K562 (cell line): ENCODE measurements around the gene LZTFL1. TPM values are rescaled to one million over a fixed set of nuclear protein-coding genes. Genes with fewer than 3 reads are reported as not detected.

Source experiments
- ATAC-seq: fragments of 200-7000 bp; cut with Tn5 transposase; 3 replicates; pipeline ENCODE4 v1.9.1; 2020; ENCODE audit warnings: moderate library complexity
- BruUV-seq: library from RNA; stranded (reverse); fragments of 400-500 nt; replicated peaks from 2 replicates; lab custom pipeline; 2021; lab: Mats Ljungman, UMichigan
- CTCF ChIA-PET: fragments of 300-600 bp; formaldehyde crosslinking; extraction: SDS; loops from one replicate; lab custom pipeline; 2021; ENCODE audit warnings: low intra/inter-chr PET ratio; lab: Yijun Ruan, JAX
- POLR2A ChIA-PET: fragments of 300-600, 350-650 bp; sonication (Branson Sonifier 250); formaldehyde crosslinking; extraction: SDS; loops from one replicate; lab custom pipeline; 2021; ENCODE audit warnings: antibody characterized with exemption, inconsistent platforms; lab: Yijun Ruan, JAX
- DNase-seq, 4 experiments: peaks; one replicate each; pipeline versions ENCODE4 v3.0.0 to v3.0.0-alpha.2; 2011 to 2018; ENCODE audit warnings: low spot score in 3 of 4, mixed read lengths in 3 of 4; ENCODE audit errors: extremely low read depth in 1 of 4
- FAIRE-seq: peaks from 2 replicates; lab custom pipeline; 2011; peaks lifted over from hg19 to GRCh38; lab: Jason Lieb, UNC
- H2AFZ ChIP-seq: 2 replicates; pipeline ENCODE4 v1.6.0; 2011; ENCODE audit warnings: low read depth, low read length, control low read depth, inconsistent platforms
- H3K27ac ChIP-seq: fragments of 200-600 bp; 3 replicates; pipeline ENCODE4 v1.8.0; 2011; ENCODE audit warnings: low read depth, mild to moderate bottlenecking, control low read depth, inconsistent platforms, low read length, moderate library complexity, mixed read lengths; ENCODE audit errors: extremely low read depth
- H3K27me3 ChIP-seq, 2 experiments: fragments of 300-600 bp in 1 of 2; 2 replicates in 1 of 2; 3 replicates in 1 of 2; pipeline versions ENCODE4 v1.6.0 to v1.8.0; 2011; ENCODE audit warnings: inconsistent platforms in 2 of 2, low read length in 2 of 2, mild to moderate bottlenecking in 1 of 2, mixed read lengths in 1 of 2, moderate library complexity in 1 of 2; ENCODE audit not compliant: control insufficient read depth in 2 of 2, insufficient read depth in 2 of 2
- H3K36me3 ChIP-seq: fragments of 300-600 bp; 3 replicates; pipeline ENCODE4 v1.8.0; 2011; ENCODE audit warnings: mild to moderate bottlenecking, low read length, inconsistent platforms; ENCODE audit not compliant: control insufficient read depth, insufficient read depth
- H3K4me1 ChIP-seq, 2 experiments: fragments of 200-600 bp in 1 of 2; replicated peaks in 1 of 2; 2 replicates in 1 of 2; 3 replicates in 1 of 2; pipeline versions ENCODE4 v1.5.1 to v1.8.0; 2011; ENCODE audit warnings: inconsistent platforms in 2 of 2, low read length in 2 of 2, mild to moderate bottlenecking in 1 of 2, mixed read lengths in 1 of 2, moderate library complexity in 1 of 2; ENCODE audit not compliant: control insufficient read depth in 2 of 2, insufficient read depth in 2 of 2
- H3K4me2 ChIP-seq: 2 replicates; pipeline ENCODE4 v1.6.1; 2011; ENCODE audit warnings: low read length, control low read depth, inconsistent platforms, mixed read lengths; ENCODE audit not compliant: insufficient read depth
- H3K4me3 ChIP-seq: fragments of 200-600 bp; sonication (generic), shearing (Covaris generic); 2 replicates; pipeline ENCODE4 v1.5.1; 2016; ENCODE audit warnings: control low read depth, inconsistent platforms
- H3K79me2 ChIP-seq: fragments of 200-600 bp; 3 replicates; pipeline ENCODE4 v1.8.0; 2011; ENCODE audit warnings: low read length, inconsistent platforms; ENCODE audit not compliant: control insufficient read depth, insufficient read depth
- H3K9ac ChIP-seq, 2 experiments: 2 replicates each; pipeline versions ENCODE4 v1.6.0 to v1.6.1; 2011; ENCODE audit warnings: low read depth in 2 of 2, low read length in 2 of 2, control low read depth in 1 of 2, inconsistent platforms in 1 of 2, mild to moderate bottlenecking in 1 of 2, mixed read lengths in 1 of 2; ENCODE audit not compliant: insufficient read depth in 1 of 2
- H3K9me1 ChIP-seq: one replicate; pipeline ENCODE4 v1.6.0; 2011; ENCODE audit warnings: inconsistent platforms, mild to moderate bottlenecking, low read length, moderate library complexity; ENCODE audit not compliant: control insufficient read depth, insufficient read depth
- H3K9me3 ChIP-seq: replicated peaks from 2 replicates; pipeline ENCODE4 v1.5.1; 2011; ENCODE audit warnings: low read depth, low read length, inconsistent platforms; ENCODE audit not compliant: control insufficient read depth, insufficient read depth
- H4K20me1 ChIP-seq: replicated peaks from 2 replicates; pipeline ENCODE4 v1.6.1; 2011; ENCODE audit warnings: low read length, inconsistent platforms, mixed read lengths; ENCODE audit not compliant: control insufficient read depth, insufficient read depth
- BACH1 ChIP-seq: fragments of 200-800 bp; sonication (Bioruptor generic); IDR thresholded peaks from 2 replicates; pipeline ENCODE4 v1.6.1; 2016; ENCODE audit warnings: missing genetic modification characterization, missing compliant biosample characterization
- CAMTA2 ChIP-seq: fragments of 250-450 bp; sonication (Bioruptor Pico); conservative IDR thresholded peaks from 2 replicates; pipeline ENCODE4 v1.5.1; 2022
- GTF2E2 ChIP-seq: fragments of 200-800 bp; sonication (Bioruptor generic); IDR thresholded peaks from 2 replicates; pipeline ENCODE4 v1.6.1; 2016; ENCODE audit warnings: missing genetic modification characterization, missing compliant biosample characterization
- KDM4B ChIP-seq, 2 experiments: fragments of 450-650 bp in 1 of 2; sonication (generic) in 1 of 2; IDR thresholded peaks; 2 replicates each; pipeline ENCODE4 v1.6.1; 2016 to 2017; ENCODE audit warnings: borderline replicate concordance in 2 of 2, antibody characterized with exemption in 1 of 2, low read depth in 1 of 2, mild to moderate bottlenecking in 1 of 2
- MAFK ChIP-seq: IDR thresholded peaks from 2 replicates; pipeline ENCODE4 v1.6.1; 2011; ENCODE audit warnings: low read length, improper control_type of control experiment
- MTA3 ChIP-seq: fragments of 450-650 bp; formaldehyde crosslinking; IDR thresholded peaks from 2 replicates; pipeline ENCODE4 v1.6.1; 2017; ENCODE audit warnings: mild to moderate bottlenecking, borderline replicate concordance
- NEUROD1 ChIP-seq: fragments of 150-350 bp; IDR thresholded peaks from 2 replicates; pipeline ENCODE4 v1.6.1; 2014; ENCODE audit warnings: borderline replicate concordance, low read length, low read depth; ENCODE audit not compliant: partially characterized antibody
- NFIC ChIP-seq: fragments of 450-650 bp; IDR thresholded peaks from 2 replicates; pipeline ENCODE4 v1.6.1; 2017; ENCODE audit warnings: mild to moderate bottlenecking, inconsistent platforms
- NR1H2 ChIP-seq: sonication (generic); formaldehyde crosslinking; IDR thresholded peaks from 2 replicates; pipeline ENCODE4 v1.4.0; 2020; ENCODE audit warnings: mild to moderate bottlenecking, missing genetic modification reagents
- PRDM10 ChIP-seq: fragments of 450-650 bp; IDR thresholded peaks from 2 replicates; pipeline ENCODE4 v1.6.1; 2018; ENCODE audit not compliant: partially characterized antibody
- U2AF2 ChIP-seq: fragments of 200-400 bp; formaldehyde crosslinking; optimal IDR thresholded peaks from 2 replicates; pipeline ENCODE3; 2017; ENCODE audit warnings: low read depth, mild to moderate bottlenecking, low read length
- ZC3H4 ChIP-seq: sonication (generic); formaldehyde crosslinking; IDR thresholded peaks from 2 replicates; pipeline ENCODE4 v1.9.0; 2021; ENCODE audit warnings: missing genetic modification reagents, borderline replicate concordance
- ZNF24 ChIP-seq: fragments of 450-650 bp; IDR thresholded peaks from 2 replicates; pipeline ENCODE4 v1.6.1; 2016
- ZNF431 ChIP-seq: sonication (generic); formaldehyde crosslinking; IDR thresholded peaks from 2 replicates; pipeline ENCODE4 v1.8.0; 2022; ENCODE audit warnings: mild to moderate bottlenecking, missing genetic modification reagents
- ZNF445 ChIP-seq: fragments of 250-450 bp; sonication (Bioruptor Pico); IDR thresholded peaks from 2 replicates; pipeline ENCODE4 v1.4.0; 2020; ENCODE audit warnings: low read depth, mild to moderate bottlenecking, moderate library complexity
- WGBS: fragments of 100-300 bp; shearing (Covaris generic); methylation state at CpG from one replicate; pipeline ENCODE4 v1.1.6; 2016; ENCODE audit warnings: low coverage, mixed read lengths; ENCODE audit not compliant: insufficient coverage; ENCODE audit errors: missing lambda C conversion rate; 5-methylcytosine and 5-hydroxymethylcytosine counted together
- in situ Hi-C: fragments of 300-500 bp; cut with MboI; formaldehyde crosslinking; loops from 4 replicates; pipeline ENCODE4 v1.15.0; 2018; ENCODE audit warnings: inconsistent platforms, mixed read lengths
- intact Hi-C: fragments of 100-400 bp; cut with micrococcal nuclease; formaldehyde crosslinking; loops from 2 replicates; pipeline ENCODE4 v1.14.2; 2022
- polyA plus RNA-seq, 8 experiments: library from polyadenylated mRNA; depleted of rRNA in 4 of 8; stranded (reverse) in 5 of 8; unstranded in 3 of 8; fragments of >200 nt; fragmentation: Nextera tagmentation in 2 of 8; fragmentation: Illumina TruSeq in 1 of 8; extraction: Ambion mirVana in 2 of 8; extraction: Trizol in 1 of 8; gene quantifications; 2 replicates each; pipeline versions ENCODE4 v1.2.1 to v1.2.3, GENCODE V29; 2011 to 2014; ENCODE audit warnings: inconsistent platforms in 1 of 8, missing spikeins in 1 of 8
- total RNA-seq, 7 experiments: library from RNA; depleted of rRNA in 6 of 7; stranded (reverse); fragments of >200 nt in 6 of 7; fragmentation: Illumina TruSeq in 2 of 7; extraction: Trizol in 2 of 7; gene quantifications; 2 replicates each; pipeline versions ENCODE4 v1.2.1 to v1.2.3, GENCODE V29; 2011 to 2021; ENCODE audit warnings: low replicate concordance in 1 of 7
- TF ChIP-seq, protein P1 (sequence below): fragments of 450-650 bp; IDR thresholded peaks from 2 replicates; pipeline ENCODE4 v1.6.1; 2014; ENCODE audit warnings: low read depth, mild to moderate bottlenecking, moderate library complexity, borderline replicate concordance

Gene LZTFL1
- total and polyA plus RNA-seq, 9 of the 15 experiments (the other 6 are each of a cell fraction or from before 2014, with no cell fraction given): 10.7 to 33.7 (median 15.3) TPM

DNA sequence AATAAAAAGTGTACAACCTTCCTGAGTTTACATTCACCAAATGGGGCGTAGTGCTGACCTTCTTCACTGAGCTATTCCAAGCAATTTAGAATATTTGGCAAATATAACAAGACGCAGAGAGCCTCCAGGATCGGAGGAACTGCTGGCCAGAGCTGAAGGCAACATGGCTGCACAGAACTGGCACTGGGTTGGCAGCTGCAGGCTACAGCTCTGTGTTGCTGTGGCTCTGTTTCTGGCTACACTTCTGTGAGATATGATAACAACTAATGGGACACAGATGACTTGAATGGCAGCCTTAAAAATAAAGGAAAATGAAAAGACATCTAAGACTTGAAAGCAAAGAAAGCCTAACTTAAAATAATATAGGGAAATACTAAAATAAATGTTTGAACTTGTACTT, 34.8 kb downstream of the LZTFL1 start (continued):
- TF ChIP-seq PRDM10: no peak
- no peak for TF ChIP-seq NEUROD1
- TF ChIP-seq GTF2E2: no peak
- TF ChIP-seq U2AF2: no peak
- TF ChIP-seq, all 486 proteins: peak for 0

- Histone ChIP-seq H3K9ac (no peak overlapping the region), H3K4me2 (no peak overlapping the region), H3K9me3 (no peaks in the 10 kb centered on the region), H3K79me2 (no peaks in the 10 kb centered on the region), H3K4me1 (no peaks in the 10 kb centered on the region), H2AFZ (no peak overlapping the region), H3K36me3 (no peaks in the 10 kb centered on the region), H3K4me3 (no peak overlapping the region), H4K20me1 (no peaks in the 10 kb centered on the region), H3K27ac (no peak overlapping the region), H3K27me3 (peaks cover 18 to 33% of the 10 kb centered on the region in 2 experiments; a peak in 4 of 5 replicates), H3K9me1 (no peaks in the 10 kb centered on the region)
- DNase-seq (no peak), ATAC-seq (no peak), FAIRE-seq (no peak)
- ChIA-PET CTCF (no interaction called here), POLR2A (interaction anchor here (1.2 kb wide), 1 partner anchor 10 kb away, joined by 7 read pairs; no protein-coding TSS in a partner anchor)
- in situ Hi-C loops (no loop called here), intact Hi-C loops (no loop called here)
- BruUV-seq: no TSS peak
- WGBS: 10% methylated on average over 3 of the region's 3 CpGs
- TF ChIP-seq KDM4B (IDR thresholded peaks at IDR 0.05; ENCODE audit: borderline replicate concordance in 2 of 2, low read depth in 1 of 2) (no peak), ZNF431 (no peak), NFIC (no peak), ZNF24 (no peak), MAFK (no peak), CAMTA2 (no peak), ZNF445 (CRISPR knock-in tag) (no peak), MTA3 (no peak), ZC3H4 (no peak), BACH1 (no peak), NR1H2 (CRISPR knock-in tag) (no peak)
- TF ChIP-seq, protein P1, sequence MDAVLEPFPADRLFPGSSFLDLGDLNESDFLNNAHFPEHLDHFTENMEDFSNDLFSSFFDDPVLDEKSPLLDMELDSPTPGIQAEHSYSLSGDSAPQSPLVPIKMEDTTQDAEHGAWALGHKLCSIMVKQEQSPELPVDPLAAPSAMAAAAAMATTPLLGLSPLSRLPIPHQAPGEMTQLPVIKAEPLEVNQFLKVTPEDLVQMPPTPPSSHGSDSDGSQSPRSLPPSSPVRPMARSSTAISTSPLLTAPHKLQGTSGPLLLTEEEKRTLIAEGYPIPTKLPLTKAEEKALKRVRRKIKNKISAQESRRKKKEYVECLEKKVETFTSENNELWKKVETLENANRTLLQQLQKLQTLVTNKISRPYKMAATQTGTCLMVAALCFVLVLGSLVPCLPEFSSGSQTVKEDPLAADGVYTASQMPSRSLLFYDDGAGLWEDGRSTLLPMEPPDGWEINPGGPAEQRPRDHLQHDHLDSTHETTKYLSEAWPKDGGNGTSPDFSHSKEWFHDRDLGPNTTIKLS: no peak
Observed at GRCh38 chr3:45806072-45806471, 35.8 kb downstream of the LZTFL1 start.
